ENCODE data around the gene KCTD10. TPM values are rescaled to one million over a fixed set of nuclear protein-coding genes. Genes with fewer than 3 reads are reported as not detected.

Gene KCTD10
- polyA plus RNA-seq, 2 of the 4 experiments (the other 2 are of a cell fraction), result 43.5 to 50.4 TPM

GRCh38 chr12:109489016-109489954 is 12.2 kb upstream of the KCTD10 start (continued):
- TF ChIP-seq CTCF (IDR thresholded peaks at IDR 0.05) (no peak), ZFP36 (IDR thresholded peaks at IDR 0.05; ENCODE audit: borderline replicate concordance, partially characterized antibody) (no peak), KDM1A (IDR thresholded peaks at IDR 0.05; ENCODE audit: low read depth) (no peak), CBX2 (IDR thresholded peaks at IDR 0.05; ENCODE audit: borderline replicate concordance, low read depth) (no peak)

- H3K27ac ChIP-seq, result no peak overlapping the region
- H3K4me2 ChIP-seq, result no peak overlapping the region
- H3K4me3 ChIP-seq, result no peak overlapping the region
- TF ChIP-seq PBX3 (IDR thresholded peaks at IDR 0.05), result no peak
- no peaks in the 10 kb centered on the region for H3K4me1 ChIP-seq
- WGBS (ENCODE audit: missing lambda C conversion rate), result 91% methylated on average over 7 of the region's 7 CpGs
- ChIA-PET POLR2A (interaction anchor here (1.0 kb wide), 1 partner anchor 11 kb away, joined by 3 read pairs; the partner anchor contains the start of gene KCTD10), CTCF (interaction anchor here (0.9 to 1.0 kb wide), 2 partner anchors 10 to 31 kb away, joined by 3 to 6 read pairs; no protein-coding TSS in a partner anchor)
- H3K9me3 ChIP-seq, result no peaks in the 10 kb centered on the region
- no peak for FAIRE-seq
- ATAC-seq, result no peak
- DNase-seq (ENCODE audit: low read depth in 1 of 2, low spot score in 1 of 2), result no peak
Measured at GRCh38 chr12:109488051-109488665, 11.1 kb upstream of the KCTD10 start.

- WGBS (ENCODE audit: missing lambda C conversion rate), result 85% methylated on average over 9 of the region's 9 CpGs
- DNase-seq (ENCODE audit: low read depth in 1 of 2, low spot score in 1 of 2) (no peak), FAIRE-seq (no peak), ATAC-seq (no peak)
- CTCF ChIA-PET, result interaction anchor here (0.9 to 1.0 kb wide), 3 partner anchors 9 to 289 kb away, joined by 3 to 6 read pairs (median 3); no protein-coding TSS in a partner anchor
- H3K4me1 ChIP-seq, result no peaks in the 10 kb centered on the region
- no peak overlapping the region for H3K27ac ChIP-seq
- no peaks in the 10 kb centered on the region for H3K9me3 ChIP-seq
- no peak overlapping the region for H3K4me2 ChIP-seq
- no peak overlapping the region for H3K4me3 ChIP-seq
- POLR2A ChIA-PET, result interaction anchor here (1.0 kb wide), 1 partner anchor 10 kb away, joined by 3 read pairs; the partner anchor contains the start of gene KCTD10
- no peak for TF ChIP-seq POLR2A (IDR thresholded peaks at IDR 0.05; ENCODE audit: low read length)
- no peak for TF ChIP-seq HOXB13 (CRISPR knock-in tag; IDR thresholded peaks at IDR 0.05; ENCODE audit: low read depth)
- TF ChIP-seq RAD21 (conservative IDR thresholded peaks at IDR 0.05 in 1 of 2, IDR thresholded peaks at IDR 0.05 in 1 of 2), result no peak
- no peak for TF ChIP-seq NPAS2 (CRISPR knock-in tag; IDR thresholded peaks at IDR 0.05; ENCODE audit: borderline replicate concordance)
- no peak for TF ChIP-seq CEBPB (IDR thresholded peaks at IDR 0.05)
- no peak for TF ChIP-seq CHD2 (IDR thresholded peaks at IDR 0.05; ENCODE audit: low read length, partially characterized antibody)
- TF ChIP-seq PBX3 (IDR thresholded peaks at IDR 0.05), result no peak
- no peak for TF ChIP-seq RFX5 (IDR thresholded peaks at IDR 0.05)
- no peak for TF ChIP-seq ATOH8 (CRISPR knock-in tag; IDR thresholded peaks at IDR 0.05; ENCODE audit: low read depth)
- no peak for TF ChIP-seq HOXA7 (CRISPR knock-in tag; IDR thresholded peaks at IDR 0.05)
- no peak for TF ChIP-seq POLR2AphosphoS2 (conservative IDR thresholded peaks at IDR 0.05; ENCODE audit: low read length)
- TF ChIP-seq FOXS1 (CRISPR knock-in tag; IDR thresholded peaks at IDR 0.05), result no peak
- no peak for TF ChIP-seq KDM1A (IDR thresholded peaks at IDR 0.05; ENCODE audit: low read depth)
- TF ChIP-seq REST (IDR thresholded peaks at IDR 0.05), result no peak
- no peak for TF ChIP-seq TP53 (CRISPR knock-in tag; IDR thresholded peaks at IDR 0.05)
- no peak for TF ChIP-seq HES2 (IDR thresholded peaks at IDR 0.05)
- no peak for TF ChIP-seq BHLHE40 (IDR thresholded peaks at IDR 0.05; ENCODE audit: low read depth, low read length)
Measured at GRCh38 chr12:109487181-109488050, 10.3 kb upstream of the KCTD10 start.

All from A549 (cell line).